Endometrial microvascular endothelial cells (primary cell): ENCODE data around the gene CHN1. TPM values are rescaled to one million over a fixed set of nuclear protein-coding genes. Genes with fewer than 3 reads are reported as not detected.

Source experiments
- in situ Hi-C: cut with HindIII; loops from 2 replicates; pipeline ENCODE4 v1.10.0; 2017; ENCODE audit warnings: low sequenced_read_pairs, low pct_unique_long_range_greater_than_20kb; ENCODE audit errors: inconsistent ontology term
- total RNA-seq: library from RNA; depleted of rRNA; stranded (reverse); fragments of >200 nt; gene quantifications from one replicate; pipeline ENCODE4 v1.2.3, GENCODE V29; 2015; ENCODE audit errors: inconsistent ontology term

CHN1 gene
- total RNA-seq, 1 donor from 2014 or later = 26.0 TPM

DNA sequence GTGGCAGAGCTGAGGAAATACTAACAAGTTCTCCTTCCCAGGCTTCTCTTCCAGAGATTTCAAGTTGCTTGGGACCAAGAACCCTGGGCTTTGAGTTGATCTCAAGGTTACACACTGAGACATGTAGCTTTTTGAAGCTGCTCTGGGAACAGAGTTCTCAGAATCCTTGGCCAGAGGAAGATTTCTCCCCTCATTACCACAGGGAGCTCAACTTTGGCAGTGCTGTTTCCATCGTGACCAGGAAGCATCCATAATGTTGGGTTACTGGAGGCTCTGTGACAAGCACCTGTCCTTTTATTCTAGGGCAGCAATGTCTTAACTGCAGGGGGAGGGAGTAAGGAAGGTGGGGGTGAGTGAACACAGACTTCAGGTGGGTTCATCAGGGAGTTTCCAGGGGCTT lies 199.4 kb downstream of the CHN1 start:
- in situ Hi-C loops = no loop called here

DNA sequence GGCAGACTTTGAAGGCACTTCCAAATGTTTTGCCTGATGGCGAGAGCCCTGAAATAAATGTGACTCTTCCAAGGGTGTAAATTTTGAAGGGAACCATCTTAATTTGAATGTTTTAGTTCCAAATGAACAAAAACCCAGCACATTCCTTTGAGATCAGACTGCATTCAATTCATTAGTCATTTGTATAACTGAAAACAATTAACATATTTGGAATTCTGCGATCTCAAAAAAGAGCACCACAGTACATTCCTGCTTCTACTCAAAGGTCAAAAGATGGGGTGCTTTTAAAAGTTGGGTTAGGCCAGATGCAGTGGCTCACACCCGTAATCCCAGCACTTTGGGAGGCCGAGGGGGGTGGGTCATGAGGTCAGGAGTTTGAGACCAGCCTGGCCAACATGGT lies 202.7 kb downstream of the CHN1 start:
- in situ Hi-C loops = no loop called here

DNA sequence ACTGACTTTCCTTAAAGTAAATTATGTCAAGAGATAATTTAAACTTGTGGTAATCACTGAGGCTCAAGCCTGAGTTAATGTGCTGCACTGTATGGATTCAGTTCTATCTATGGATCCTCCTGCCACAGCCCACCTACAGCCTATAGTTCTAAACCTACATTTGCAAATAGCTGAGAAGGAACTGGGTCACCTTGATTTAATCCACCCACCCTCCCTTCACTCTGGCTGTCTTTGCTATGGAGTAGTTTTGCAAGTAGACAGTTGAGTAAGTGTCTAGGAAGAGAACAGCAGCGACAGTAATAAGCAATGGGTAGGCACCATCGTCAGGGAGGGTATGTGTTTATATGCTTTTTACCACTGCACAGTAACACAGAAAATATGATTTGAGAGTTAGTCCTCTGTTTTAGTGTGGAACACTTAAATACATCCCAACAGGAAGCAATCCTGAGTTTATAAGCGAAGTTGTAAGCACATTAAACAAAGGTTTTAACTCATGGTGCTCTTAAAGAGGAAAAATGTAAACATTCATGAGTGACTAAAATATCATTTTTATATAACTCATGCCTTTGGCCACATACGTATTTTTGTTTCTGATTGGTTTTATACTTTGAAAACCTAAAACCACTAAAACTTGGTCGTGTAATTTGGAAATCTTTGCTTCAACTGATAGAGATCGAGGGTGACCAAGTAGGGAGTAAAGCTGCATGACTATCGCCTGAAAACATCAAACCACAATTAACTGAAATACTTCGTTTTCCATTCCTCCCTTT lies 204.6 kb downstream of the CHN1 start:
- in situ Hi-C loops = no loop called here

DNA sequence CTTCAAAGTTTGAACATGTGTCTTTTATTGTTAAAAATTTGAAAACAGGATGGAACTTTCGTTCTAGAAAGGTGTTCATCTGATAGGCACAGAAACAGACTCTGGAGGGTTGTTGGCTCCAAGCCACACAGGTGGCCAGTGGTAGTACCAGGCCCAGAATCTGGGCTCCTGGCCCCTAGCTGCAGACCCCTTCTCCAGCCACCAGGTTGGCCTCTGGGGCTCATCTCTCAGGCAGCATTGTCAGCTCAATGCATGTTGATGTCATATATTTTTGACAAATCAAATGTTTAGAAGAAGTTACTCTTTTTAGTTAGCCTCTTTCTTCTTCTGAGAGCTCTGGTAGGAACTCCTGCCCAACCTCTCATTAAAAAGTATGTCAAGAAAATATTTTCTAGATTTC lies 206.4 kb downstream of the CHN1 start:
- in situ Hi-C loops = no loop called here

DNA sequence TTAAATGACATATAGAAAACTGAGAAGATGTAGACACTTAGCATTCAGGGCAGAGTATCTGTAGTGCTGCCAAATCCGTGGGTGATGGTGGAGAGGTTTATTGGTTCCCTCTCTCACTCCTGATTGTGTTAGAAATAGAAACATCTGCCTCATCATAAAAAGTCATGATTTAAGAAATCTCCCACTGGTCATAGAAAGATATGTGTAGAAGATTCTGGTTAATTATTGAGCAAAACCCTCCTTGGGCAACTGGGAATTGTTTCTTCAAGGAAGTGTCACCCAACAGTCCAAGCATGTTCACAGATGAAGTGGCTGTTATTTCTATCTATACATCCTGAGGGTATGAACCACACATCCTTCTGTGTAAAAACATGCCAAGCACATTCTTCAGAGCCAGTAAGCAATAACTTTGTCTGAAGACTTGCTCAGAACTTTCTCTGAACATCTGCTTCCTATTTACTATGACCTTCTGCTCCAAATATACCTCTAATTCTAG lies 207.4 kb downstream of the CHN1 start:
- in situ Hi-C loops = no loop called here

DNA sequence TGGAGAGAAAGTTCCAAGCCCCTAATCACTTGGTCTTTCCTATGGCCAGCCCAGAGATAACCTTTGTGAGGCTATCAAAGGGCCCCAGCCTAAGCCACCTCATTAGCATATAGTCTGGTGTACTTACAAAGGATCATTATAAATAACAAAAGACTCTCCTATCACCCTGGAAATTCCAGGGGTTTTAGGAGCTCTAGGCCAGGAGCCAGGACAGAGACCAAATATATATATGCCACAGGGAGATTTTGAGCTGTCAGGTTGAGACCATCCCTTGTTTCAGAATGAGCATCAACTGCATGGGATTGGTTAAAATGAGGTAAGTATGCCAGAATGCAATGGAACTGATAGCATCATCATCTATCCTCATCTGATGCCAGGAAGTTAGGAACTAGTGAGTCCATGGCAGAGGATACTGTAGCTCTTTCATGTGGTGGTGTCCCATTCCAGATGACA lies 208.8 kb downstream of the CHN1 start:
- in situ Hi-C loops = no loop called here

DNA sequence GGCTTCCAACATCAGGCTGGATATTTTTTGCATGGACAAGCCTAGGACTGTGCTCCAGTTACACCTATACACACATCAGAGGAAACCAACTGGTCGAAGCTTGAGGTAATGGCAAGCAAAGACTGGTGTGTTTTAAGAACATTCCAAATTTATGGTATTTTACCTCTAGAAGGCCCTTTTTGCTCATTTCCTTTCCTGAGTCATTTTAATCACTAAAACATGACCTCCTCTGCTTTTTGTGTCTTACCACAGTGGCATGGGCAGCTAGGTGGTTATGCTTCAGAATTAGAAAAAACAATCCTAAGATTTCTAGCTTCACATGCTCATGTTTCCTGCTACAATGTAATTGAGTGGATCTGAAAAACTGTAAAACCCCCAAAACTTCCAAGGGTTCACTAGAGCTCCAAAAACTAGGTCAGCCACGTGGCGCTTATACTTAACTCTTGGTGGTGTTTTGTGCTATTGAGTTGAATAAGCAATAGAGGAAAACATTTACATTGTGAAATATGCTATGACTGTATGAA lies 210.3 kb downstream of the CHN1 start:
- in situ Hi-C loops = no loop called here

DNA sequence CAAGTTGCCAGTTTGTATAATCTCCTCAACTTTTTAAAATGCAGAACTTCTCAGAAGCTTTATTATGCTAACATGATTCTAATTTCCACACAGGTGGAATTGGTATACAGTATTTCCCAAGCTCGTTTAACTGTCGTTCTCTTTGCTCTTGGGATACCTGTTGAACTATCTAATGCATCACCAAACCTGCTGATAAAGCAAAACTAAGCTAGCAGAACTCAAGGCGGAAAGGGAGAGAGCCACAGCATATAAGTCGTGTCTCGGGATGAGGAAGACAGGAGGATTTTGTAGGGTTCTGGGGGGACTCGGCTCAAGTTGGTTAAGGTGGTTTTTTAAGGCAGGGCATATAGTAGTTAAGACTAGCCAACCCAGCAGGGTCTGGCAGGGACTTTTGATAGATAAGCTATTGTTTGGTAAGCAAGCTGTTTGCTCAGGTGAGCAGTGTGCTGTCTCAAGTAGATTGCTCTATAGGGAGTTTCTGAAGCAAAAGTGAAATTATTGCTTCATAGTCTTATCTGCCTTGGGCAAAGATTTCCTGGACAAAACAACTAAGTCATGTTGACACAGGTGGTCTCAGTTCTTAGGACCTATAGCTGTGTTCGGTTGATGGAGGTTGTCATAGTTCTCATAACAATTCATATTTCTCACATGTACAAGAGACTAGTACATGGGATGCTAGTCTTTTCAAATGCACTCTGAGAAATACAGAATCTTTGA lies 212.7 kb downstream of the CHN1 start:
- in situ Hi-C loops = no loop called here

DNA sequence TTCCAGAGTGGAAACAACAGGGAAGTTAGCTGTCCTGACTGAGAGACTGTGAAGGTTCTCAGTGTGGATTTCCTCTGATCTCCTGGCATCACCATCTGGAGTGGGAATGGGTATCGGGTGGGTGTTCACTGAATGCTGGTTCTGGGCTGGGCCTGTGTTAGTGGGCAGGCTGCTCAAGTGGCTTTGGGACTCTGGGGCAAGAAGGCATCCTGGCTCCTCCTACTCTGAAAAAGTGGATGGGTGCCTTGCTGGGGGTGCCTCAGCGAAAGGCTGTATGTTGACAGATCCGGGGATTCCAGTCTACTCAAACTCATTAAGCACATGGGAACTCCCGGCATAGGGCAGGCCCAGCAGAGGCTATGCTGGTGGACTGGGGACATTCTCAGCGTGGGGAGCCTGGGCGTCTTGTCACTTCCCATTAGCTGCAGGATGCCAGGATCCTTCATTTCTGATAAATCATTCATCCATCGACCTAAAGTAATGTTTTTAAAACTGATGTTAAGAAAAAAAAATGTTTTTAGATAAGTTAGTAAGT lies 213.4 kb downstream of the CHN1 start:
- in situ Hi-C loops = no loop called here

DNA sequence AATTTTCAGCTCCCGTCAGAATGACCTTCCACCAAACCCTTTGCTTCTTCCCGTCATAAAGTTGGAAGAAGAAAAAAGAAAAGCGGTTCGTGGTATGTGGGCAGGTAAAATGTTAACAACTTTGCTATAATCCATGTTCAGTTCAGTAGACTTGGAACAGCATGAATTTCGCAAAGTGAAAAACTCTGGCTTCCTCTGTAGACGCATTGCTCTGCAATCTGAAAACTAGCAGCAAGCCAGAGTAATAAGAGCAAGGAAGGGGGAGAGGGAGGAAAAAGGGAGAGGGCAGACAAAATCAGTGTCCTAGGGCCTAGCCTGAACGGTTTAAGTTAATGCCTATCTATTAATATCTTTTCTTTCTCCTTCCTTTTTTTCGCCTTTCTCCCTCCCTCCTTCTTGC lies 214.2 kb downstream of the CHN1 start:
- in situ Hi-C loops = no loop called here

DNA sequence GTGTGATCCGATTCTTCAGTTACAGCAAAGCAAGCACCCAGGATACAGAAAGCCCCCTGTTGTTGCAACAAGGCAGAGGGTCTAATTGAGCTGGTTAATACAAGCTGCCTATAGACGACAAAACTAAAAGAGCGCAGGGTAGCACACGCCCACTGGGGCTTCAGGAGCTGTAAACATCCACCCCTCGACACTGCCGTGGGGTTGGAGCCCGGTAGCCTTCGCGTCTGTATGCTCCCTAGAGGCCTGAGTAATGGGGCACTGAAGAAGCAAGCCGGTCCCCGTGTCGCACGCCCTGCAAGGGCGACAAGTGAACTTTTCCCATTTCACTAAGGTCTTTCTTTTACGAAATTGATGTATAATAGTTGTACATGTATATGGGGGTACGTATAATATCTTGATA lies 216.2 kb downstream of the CHN1 start:
- in situ Hi-C loops = no loop called here

DNA sequence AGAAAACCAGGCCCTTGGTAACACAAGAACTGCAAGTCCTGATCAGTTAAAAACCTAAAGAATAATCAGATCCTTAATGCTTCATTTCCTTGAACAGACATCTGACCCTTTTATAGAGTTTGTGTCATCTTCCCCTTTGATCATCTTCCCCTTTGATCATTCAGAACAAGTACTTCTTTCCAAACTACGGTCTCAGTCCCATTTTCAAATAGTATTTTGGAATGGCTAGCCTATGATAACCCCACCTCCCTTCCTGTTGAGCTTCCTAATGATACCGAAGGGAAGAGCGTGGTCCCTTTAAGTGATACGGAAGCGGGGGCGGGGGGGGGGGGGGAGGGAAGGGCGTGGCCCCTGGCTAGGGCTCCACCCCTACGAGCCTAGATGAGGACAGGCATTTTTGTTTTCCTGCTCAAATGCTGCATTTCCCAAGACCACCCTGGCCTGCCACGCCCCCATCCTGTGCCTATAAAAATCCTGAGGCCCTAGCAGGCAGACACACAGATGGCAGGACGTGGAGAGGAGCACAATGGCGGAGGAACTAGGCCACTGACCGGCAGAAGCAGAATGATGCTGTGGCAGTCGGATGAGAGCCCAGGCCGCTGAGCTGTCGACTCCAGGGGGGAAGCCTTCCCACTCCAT lies 216.8 kb downstream of the CHN1 start:
- in situ Hi-C loops = no loop called here

DNA sequence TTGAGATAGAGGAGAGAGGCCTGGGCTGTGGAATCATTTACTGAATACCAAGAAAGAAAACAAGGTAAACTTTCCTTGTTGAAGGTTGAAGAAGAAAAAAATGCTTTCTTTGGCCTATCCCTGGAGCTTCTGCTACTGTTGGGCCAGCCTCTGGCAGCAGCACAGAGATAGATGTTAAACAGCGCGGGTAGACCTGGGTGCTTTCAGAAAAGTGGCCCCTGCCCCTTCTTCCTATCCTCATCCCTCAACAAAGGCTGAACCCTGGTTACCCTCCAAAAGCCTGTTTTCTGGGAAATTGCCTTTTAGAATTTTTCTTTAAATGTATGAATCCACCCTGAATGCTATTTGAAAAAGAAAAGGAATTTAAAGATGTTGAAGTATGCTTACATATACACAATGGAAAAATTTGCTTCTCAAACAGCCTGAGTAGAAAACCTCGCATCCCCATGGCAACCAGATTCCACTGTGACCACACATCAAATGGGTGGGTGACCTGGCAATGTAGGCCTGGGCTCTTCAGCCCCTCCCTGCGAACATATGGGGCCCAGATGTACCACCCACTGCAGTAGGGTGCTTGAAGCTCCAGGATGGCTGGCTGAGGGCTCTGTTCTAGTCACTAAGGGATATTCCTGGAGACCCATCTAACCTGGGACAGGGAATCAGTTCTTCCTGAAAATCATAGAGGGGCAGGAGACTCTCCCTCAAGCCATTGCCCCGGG lies 217.5 kb downstream of the CHN1 start:
- in situ Hi-C loops = no loop called here

DNA sequence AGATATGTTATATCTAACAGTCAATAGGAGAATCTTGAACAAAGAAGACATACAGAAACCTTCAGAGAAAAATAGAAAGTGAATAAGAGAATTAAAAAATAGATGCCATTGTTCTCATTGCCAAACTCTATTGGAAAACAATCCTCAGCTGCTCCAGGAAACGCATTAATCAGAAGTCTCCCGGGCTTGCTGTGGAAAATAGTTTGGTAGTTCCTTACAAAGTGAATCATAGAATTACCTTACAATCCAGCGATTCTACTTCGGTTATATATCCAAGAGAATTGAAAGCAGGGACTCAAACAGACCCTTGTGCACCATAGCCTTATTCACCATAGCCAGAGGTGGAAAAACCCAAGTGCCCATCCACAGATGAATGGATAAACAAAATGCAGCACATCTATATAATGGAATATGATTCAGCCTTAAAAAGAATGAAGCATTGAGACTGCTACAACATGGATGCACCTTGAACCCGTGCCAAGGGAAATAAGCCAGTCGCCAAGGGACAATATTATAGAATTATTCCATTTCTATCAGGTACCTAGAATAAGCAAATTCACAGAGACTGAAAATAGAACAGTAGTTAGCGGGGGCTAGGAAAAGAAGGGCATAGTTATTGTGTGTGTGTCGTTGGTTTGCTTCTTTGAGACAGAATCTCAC lies 219.0 kb downstream of the CHN1 start:
- in situ Hi-C loops = no loop called here

DNA sequence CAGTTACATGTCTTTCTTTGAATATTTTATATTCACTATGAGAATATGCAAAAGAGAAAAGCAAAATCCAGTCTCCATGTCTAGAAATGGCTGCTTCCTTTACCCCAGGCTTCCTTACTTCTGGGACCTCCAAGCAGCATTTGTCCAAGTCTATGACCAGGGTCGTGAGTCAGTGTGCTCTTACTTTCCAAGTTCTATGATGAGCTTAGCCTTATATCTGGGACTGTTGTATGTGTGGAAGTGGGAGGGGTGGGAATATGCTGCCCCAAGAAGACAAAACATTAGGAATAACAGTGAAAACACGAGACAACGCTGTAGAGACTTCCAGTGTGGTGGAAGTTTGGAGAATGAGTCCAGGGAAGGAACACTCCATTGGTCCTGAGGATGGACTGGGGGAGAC lies 219.7 kb downstream of the CHN1 start:
- in situ Hi-C loops = no loop called here

DNA sequence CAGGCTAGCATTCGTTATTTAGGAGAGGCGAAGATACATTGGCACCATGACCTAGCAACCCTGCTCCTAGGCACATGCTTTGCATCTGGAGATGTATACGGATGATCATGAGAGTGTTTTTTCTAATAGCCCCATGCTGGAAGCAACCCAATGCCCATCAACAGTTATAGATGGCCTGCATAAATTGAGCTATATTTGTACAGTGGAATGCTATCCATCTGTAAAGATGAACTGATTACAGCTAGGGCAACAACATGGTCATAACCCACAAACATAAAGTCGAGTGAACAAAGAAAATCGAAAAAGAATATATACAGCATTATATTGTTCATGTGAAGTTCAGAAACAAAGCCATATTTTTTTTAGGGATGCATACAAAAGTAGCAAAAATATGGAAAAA lies 220.3 kb downstream of the CHN1 start:
- in situ Hi-C loops = no loop called here

DNA sequence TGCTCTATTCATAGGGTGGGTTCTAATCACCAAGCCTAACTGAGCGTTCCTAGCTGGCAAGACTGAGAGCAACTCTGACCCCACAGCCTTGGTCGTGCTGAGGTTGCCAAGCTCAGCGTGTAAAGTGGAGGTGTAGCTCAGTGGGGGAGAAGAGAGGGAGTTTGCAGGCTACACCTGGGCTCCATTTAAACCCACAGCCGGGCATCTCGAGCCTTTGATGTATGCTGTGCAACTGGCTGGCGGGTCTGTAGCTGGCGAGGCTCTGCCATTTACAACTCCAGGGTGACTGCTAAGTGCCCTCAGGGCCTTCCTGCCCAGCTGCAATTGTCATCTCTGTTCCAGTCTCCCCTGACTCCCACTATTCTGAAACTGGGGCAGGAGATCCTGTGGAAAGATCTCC lies 220.9 kb downstream of the CHN1 start:
- in situ Hi-C loops = no loop called here

DNA sequence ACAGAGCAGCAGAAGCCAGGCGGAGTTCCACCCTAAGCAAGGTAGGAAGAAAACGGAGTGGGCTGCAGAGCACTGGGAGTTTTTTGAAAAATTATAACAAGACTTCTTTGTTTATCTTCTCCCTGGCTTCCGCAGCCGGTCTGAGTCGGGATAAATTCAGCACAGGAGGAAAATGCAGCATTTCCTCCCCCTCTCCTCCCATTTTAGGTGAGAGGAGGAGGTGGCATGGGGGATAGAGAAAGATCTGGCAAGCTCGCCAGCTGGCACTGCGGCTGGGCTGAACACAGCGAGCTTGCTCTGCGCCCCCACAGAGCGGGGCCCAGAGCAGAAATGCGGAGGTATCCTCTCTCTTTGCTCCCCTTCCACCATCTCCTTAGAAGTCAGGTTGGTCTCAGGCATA lies 223.2 kb downstream of the CHN1 start:
- in situ Hi-C loops = no loop called here
